ENCODE results near the gene PCLO.

The PCLO gene

DNA sequence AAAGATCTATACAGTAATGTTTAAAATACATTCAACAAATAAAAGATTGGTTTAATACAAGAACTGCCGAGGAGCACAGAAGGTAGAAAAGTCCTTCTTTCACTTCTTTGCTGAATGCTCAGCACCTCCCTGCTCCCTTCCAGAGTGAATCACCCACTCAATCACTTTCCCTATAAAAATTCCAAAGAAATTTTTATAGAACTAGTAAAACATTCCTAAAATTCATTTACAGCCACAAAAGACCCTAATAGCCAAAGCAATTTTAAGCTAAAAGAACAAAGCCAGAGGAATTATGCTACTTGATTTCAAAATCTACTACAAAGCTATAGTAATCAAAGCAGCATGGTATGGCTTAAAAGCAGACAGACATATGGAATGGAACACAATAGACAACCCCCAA, 320.9 kb downstream of the PCLO start:
- DNase-seq (ENCODE audit: low spot score) = no peak
- TF ChIP-seq, protein P1, sequence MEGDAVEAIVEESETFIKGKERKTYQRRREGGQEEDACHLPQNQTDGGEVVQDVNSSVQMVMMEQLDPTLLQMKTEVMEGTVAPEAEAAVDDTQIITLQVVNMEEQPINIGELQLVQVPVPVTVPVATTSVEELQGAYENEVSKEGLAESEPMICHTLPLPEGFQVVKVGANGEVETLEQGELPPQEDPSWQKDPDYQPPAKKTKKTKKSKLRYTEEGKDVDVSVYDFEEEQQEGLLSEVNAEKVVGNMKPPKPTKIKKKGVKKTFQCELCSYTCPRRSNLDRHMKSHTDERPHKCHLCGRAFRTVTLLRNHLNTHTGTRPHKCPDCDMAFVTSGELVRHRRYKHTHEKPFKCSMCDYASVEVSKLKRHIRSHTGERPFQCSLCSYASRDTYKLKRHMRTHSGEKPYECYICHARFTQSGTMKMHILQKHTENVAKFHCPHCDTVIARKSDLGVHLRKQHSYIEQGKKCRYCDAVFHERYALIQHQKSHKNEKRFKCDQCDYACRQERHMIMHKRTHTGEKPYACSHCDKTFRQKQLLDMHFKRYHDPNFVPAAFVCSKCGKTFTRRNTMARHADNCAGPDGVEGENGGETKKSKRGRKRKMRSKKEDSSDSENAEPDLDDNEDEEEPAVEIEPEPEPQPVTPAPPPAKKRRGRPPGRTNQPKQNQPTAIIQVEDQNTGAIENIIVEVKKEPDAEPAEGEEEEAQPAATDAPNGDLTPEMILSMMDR (IDR thresholded peaks at IDR 0.05; ENCODE audit: extremely low read depth, insufficient read depth, missing control alignments) = no peak
- in situ Hi-C loops (cut with MboI; ENCODE audit: low pct_unique_long_range_greater_than_20kb, low sequenced_read_pairs, unreplicated experiment) = no loop called here

DNA sequence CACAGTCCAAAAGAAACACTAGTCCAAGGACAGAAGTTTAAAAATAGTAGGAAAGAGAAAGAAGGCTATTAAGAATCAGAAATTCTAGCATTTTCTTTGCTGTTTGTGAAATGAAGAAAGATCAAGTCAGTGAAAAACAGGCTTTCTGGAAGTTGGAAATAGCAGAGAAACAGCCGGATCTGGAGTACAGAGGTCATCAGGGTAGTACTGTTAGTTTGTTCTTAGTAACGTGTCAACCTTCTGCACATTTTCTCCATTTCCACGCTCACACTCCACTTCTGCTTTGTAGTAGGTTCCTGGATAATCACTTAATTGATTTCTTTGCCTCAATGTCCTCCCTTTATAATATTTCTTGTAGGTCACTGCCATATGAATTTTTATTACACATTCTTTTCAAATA, 322.6 kb downstream of the PCLO start:
- DNase-seq (ENCODE audit: low spot score) = no peak
- TF ChIP-seq, protein P1 (IDR thresholded peaks at IDR 0.05; ENCODE audit: extremely low read depth, insufficient read depth, missing control alignments) = no peak
- in situ Hi-C loops (cut with MboI; ENCODE audit: low pct_unique_long_range_greater_than_20kb, low sequenced_read_pairs, unreplicated experiment) = no loop called here

DNA sequence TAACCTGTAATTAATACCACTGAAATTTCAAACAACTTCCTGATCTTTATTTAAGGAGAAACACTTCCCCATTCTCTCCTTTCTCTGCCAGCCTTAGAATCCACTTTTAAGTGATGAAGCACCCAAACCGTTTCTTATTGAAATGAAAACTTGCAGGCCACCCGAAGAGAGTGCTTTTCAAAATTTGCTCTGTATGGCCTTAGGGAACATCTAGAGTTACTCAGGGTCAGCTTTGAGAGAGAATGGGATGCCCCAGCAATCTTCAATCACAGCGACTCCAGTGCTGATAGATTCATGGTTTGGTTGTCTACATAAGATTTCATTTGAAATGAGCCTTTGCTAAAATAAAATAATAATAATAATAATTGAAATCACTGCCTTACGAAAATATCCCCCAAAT, 323.1 kb downstream of the PCLO start:
- TF ChIP-seq, protein P1 (IDR thresholded peaks at IDR 0.05; ENCODE audit: extremely low read depth, insufficient read depth, missing control alignments) = no peak
- in situ Hi-C loops (cut with MboI; ENCODE audit: low pct_unique_long_range_greater_than_20kb, low sequenced_read_pairs, unreplicated experiment) = no loop called here
- no peak for DNase-seq (ENCODE audit: low spot score)

DNA sequence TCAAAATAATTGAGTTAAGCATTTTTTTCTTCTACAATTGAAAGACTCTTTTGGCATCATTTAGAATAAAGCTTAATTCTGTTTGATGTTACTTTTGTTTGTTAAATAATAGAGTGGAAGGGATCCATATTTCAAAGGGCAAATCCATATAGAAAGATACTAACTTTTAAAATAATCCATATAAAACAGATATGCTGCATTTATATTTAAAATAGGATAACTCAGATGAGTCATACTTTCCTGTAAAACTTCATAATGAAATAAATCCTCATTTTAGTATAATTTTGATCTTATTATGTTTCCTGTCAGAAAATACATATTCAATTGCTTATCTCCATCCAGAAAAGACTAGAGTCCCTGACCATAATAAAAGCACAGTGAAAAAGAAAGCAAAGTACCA, 323.6 kb downstream of the PCLO start:
- in situ Hi-C loops (cut with MboI; ENCODE audit: low pct_unique_long_range_greater_than_20kb, low sequenced_read_pairs, unreplicated experiment) = no loop called here

DNA sequence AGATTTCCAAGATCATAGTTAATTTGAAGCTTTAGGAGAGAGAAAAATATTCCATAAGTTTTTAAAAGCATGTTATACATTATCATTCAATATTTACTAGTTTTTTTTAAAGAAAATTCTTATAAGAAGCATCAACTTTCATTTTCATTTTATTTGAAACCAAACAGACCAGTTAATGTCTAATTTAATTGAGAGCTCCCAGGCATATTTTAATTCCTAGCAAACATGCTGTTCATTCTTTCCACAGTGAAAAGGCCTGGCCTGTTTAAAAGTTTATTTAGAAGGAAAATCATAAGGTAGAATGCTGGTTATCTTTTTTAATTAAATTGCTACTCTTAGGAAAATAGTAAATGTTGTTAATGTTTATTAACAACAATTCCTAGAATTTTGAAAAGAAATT, 324.4 kb downstream of the PCLO start:
- in situ Hi-C loops (cut with MboI; ENCODE audit: low pct_unique_long_range_greater_than_20kb, low sequenced_read_pairs, unreplicated experiment) = no loop called here
- DNase-seq (ENCODE audit: low spot score) = no peak
- TF ChIP-seq, protein P1 (IDR thresholded peaks at IDR 0.05; ENCODE audit: extremely low read depth, insufficient read depth, missing control alignments) = no peak

More for the DNA sequence above, 323.6 kb downstream of the PCLO start:
- DNase-seq (ENCODE audit: low spot score) = no peak
- TF ChIP-seq, protein P1 (IDR thresholded peaks at IDR 0.05; ENCODE audit: extremely low read depth, insufficient read depth, missing control alignments) = no peak

DNA sequence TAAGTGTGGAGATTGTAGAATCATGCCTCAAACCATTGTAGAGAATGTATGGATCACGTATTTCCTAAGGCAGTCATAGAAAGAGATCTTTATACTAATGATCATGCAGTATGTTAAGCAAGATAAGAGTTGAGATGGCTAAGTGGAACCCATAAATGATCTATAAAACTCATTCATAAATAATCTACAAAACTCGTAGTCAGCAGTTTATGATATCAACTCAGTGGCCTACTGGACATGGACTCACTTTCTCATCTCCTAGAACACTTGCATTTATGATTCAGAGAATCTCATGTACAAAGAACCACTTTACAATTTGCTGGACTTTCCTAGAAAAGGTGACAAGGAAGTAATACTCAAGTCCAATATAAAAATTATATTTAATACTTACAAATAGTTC, 339.6 kb downstream of the PCLO start:
- no peak for DNase-seq (ENCODE audit: low spot score)
- in situ Hi-C loops (cut with MboI; ENCODE audit: low pct_unique_long_range_greater_than_20kb, low sequenced_read_pairs, unreplicated experiment) = no loop called here
- TF ChIP-seq, protein P1 (IDR thresholded peaks at IDR 0.05; ENCODE audit: extremely low read depth, insufficient read depth, missing control alignments) = no peak

DNA sequence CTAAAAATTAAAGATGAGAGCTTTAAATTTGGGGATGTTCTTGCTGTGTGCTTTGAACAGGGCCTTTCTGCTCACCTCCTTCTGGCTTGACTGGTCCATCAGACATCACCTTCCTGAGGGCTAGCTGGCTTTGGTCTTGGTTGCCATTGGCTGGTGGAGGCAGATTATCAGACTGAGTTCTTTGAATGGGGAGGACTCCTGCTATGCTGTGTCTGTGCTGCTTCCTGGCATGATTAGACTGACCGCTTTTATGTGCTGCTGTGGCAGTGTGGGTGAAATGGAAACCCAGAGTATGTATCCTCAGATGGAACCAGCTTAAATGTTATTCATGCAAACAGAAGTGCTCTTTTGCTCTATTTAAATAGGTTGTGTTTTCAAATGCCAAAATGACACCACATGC, 341.6 kb downstream of the PCLO start:
- in situ Hi-C loops (cut with MboI; ENCODE audit: low pct_unique_long_range_greater_than_20kb, low sequenced_read_pairs, unreplicated experiment) = no loop called here
- no peak for DNase-seq (ENCODE audit: low spot score)
- TF ChIP-seq, protein P1 (IDR thresholded peaks at IDR 0.05; ENCODE audit: extremely low read depth, insufficient read depth, missing control alignments) = no peak

Data from GM13977 (cell line).